A549 (cell line): ENCODE results near the gene XPR1.

Experiments
- CEBPB ChIP-seq, 2 experiments: fragments of >200 bp in 1 of 2; sonication (Bioruptor Twin) in 1 of 2; formaldehyde crosslinking in 1 of 2; IDR thresholded peaks; 2 replicates each; pipeline ENCODE4 v1.6.1; 2012 to 2016
- CHD2 ChIP-seq: fragments of 150-350 bp; IDR thresholded peaks from 2 replicates; pipeline ENCODE4 v1.6.1; 2014; ENCODE audit warnings: low read length; ENCODE audit not compliant: partially characterized antibody
- CHD4 ChIP-seq: fragments of 200-600 bp; sonication (generic); IDR thresholded peaks from 2 replicates; pipeline ENCODE4 v1.6.1; 2016; ENCODE audit warnings: antibody characterized with exemption, mild to moderate bottlenecking, borderline replicate concordance
- EP300 ChIP-seq, 2 experiments: fragments of >200 bp; sonication (Bioruptor Twin); formaldehyde crosslinking; IDR thresholded peaks; 2 replicates in 1 of 2; 3 replicates in 1 of 2; pipeline ENCODE4 v1.6.1; 2016 to 2017
- MYC ChIP-seq: IDR thresholded peaks from 2 replicates; pipeline ENCODE4 v1.6.1; 2012; ENCODE audit warnings: mild to moderate bottlenecking, inconsistent platforms, low read length, improper control_type of control experiment, borderline replicate concordance
- POLR2A ChIP-seq: IDR thresholded peaks from 2 replicates; pipeline ENCODE4 v1.6.1; 2012; ENCODE audit warnings: mild to moderate bottlenecking, low read length
- ZFP36 ChIP-seq: fragments of 450-650 bp; IDR thresholded peaks from 2 replicates; pipeline ENCODE4 v1.6.1; 2014; ENCODE audit warnings: borderline replicate concordance; ENCODE audit not compliant: partially characterized antibody
- TF ChIP-seq, protein P1 (sequence below): fragments of >200 bp; sonication (Bioruptor Twin); formaldehyde crosslinking; IDR thresholded peaks from 3 replicates; pipeline ENCODE4 v1.5.1; 2016
- TF ChIP-seq, protein P2 (sequence below): fragments of 250-450 bp; sonication (Bioruptor Pico); IDR thresholded peaks from 2 replicates; pipeline ENCODE4 v1.5.0; 2021; ENCODE audit warnings: mild to moderate bottlenecking, moderate library complexity, borderline replicate concordance
- TF ChIP-seq, protein P3 (sequence below): fragments of 450-650 bp; IDR thresholded peaks from 2 replicates; pipeline ENCODE4 v1.6.1; 2014; ENCODE audit warnings: antibody characterized with exemption

DNA sequence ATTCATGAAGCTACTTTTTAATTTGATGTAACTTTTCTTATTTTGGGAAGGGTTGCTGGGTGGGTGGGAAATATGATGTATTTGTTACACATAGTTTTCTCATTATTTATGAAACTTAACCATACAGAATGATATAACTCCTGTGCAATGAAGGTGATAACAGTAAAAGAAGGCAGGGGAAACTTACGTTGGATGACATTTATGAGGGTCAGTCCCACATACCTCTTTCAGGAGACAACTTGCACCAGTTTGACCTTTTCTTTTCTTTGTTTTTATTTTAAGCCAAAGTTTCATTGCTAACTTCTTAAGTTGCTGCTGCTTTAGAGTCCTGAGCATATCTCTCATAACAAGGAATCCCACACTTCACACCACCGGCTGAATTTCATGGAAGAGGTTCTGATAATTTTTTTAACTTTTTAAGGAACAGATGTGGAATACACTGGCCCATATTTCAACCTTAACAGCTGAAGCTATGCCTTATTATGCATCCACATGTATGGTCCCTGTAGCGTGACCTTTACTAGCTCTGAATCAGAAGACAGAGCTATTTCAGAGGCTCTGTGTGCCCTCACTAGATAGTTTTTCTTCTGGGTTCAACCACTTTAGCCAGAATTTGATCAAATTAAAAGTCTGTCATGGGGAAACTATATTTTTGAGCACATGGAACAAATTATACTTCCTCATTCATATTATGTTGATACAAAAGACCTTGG, 252.9 kb downstream of the XPR1 start:
- TF ChIP-seq EP300 (IDR thresholded peaks at IDR 0.05) (no peak), POLR2A (no peak), CHD2 (no peak), MYC (no peak), CHD4 (no peak), ZFP36 (no peak), CEBPB (IDR thresholded peaks at IDR 0.05) (no peak)
- TF ChIP-seq, protein P1, sequence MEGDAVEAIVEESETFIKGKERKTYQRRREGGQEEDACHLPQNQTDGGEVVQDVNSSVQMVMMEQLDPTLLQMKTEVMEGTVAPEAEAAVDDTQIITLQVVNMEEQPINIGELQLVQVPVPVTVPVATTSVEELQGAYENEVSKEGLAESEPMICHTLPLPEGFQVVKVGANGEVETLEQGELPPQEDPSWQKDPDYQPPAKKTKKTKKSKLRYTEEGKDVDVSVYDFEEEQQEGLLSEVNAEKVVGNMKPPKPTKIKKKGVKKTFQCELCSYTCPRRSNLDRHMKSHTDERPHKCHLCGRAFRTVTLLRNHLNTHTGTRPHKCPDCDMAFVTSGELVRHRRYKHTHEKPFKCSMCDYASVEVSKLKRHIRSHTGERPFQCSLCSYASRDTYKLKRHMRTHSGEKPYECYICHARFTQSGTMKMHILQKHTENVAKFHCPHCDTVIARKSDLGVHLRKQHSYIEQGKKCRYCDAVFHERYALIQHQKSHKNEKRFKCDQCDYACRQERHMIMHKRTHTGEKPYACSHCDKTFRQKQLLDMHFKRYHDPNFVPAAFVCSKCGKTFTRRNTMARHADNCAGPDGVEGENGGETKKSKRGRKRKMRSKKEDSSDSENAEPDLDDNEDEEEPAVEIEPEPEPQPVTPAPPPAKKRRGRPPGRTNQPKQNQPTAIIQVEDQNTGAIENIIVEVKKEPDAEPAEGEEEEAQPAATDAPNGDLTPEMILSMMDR = no peak
- TF ChIP-seq, protein P2, sequence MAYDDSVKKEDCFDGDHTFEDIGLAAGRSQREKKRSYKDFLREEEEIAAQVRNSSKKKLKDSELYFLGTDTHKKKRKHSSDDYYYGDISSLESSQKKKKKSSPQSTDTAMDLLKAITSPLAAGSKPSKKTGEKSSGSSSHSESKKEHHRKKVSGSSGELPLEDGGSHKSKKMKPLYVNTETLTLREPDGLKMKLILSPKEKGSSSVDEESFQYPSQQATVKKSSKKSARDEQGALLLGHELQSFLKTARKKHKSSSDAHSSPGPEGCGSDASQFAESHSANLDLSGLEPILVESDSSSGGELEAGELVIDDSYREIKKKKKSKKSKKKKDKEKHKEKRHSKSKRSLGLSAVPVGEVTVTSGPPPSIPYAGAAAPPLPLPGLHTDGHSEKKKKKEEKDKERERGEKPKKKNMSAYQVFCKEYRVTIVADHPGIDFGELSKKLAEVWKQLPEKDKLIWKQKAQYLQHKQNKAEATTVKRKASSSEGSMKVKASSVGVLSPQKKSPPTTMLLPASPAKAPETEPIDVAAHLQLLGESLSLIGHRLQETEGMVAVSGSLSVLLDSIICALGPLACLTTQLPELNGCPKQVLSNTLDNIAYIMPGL (CRISPR knock-in tag) = no peak
- TF ChIP-seq, protein P3, sequence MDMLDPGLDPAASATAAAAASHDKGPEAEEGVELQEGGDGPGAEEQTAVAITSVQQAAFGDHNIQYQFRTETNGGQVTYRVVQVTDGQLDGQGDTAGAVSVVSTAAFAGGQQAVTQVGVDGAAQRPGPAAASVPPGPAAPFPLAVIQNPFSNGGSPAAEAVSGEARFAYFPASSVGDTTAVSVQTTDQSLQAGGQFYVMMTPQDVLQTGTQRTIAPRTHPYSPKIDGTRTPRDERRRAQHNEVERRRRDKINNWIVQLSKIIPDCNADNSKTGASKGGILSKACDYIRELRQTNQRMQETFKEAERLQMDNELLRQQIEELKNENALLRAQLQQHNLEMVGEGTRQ = no peak
